HCT116 (cell line): ENCODE data around the gene ACOXL. TPM values are rescaled to one million over a fixed set of nuclear protein-coding genes. Genes with fewer than 3 reads are reported as not detected.

Source experiments
- ATAC-seq: fragments of 200-7000 bp; cut with Tn5 transposase; 2 replicates; pipeline ENCODE4 v1.9.1; 2020; ENCODE audit warnings: mild to moderate bottlenecking, moderate library complexity
- BruUV-seq: library from RNA; stranded (reverse); fragments of 400-500 nt; replicated peaks from 2 replicates; lab custom pipeline; 2021; lab: Mats Ljungman, UMichigan
- CTCF ChIA-PET: fragments of 300-600 bp; sonication (Branson Sonifier 250); formaldehyde crosslinking; loops from one replicate; lab custom pipeline; 2021; ENCODE audit warnings: antibody characterized with exemption; lab: Charles Lee
- POLR2A ChIA-PET: fragments of 300-600, 350-600 bp; sonication (Branson Sonifier 250); formaldehyde crosslinking; loops from one replicate; lab custom pipeline; 2021; ENCODE audit warnings: antibody characterized with exemption; lab: Charles Lee
- RAD21 ChIA-PET, 2 experiments: fragments of 300-600 bp; sonication (Branson Sonifier 250); formaldehyde crosslinking; loops; one replicate each; lab custom pipeline; 2023; ENCODE audit warnings: low total read pairs in 2 of 2; ENCODE audit not compliant: uncharacterized antibody in 2 of 2, unreplicated experiment in 2 of 2, low non-redundant PET in 1 of 2; lab: Charles Lee
- DNase-seq: peaks from one replicate; pipeline ENCODE4 v3.0.0-alpha.2; 2010; ENCODE audit warnings: low read depth, low spot score
- H2AFZ ChIP-seq: fragments of 200-600 bp; shearing (Covaris generic), sonication (generic); 2 replicates; pipeline ENCODE4 v1.6.1; 2017; ENCODE audit warnings: low read depth, mixed run types, mixed read lengths, antibody characterized with exemption, low read length; ENCODE audit not compliant: poor library complexity, severe bottlenecking
- H3K27ac ChIP-seq: 2 replicates; pipeline ENCODE4 v1.5.1; 2012; ENCODE audit warnings: low read depth, low read length
- H3K27me3 ChIP-seq: fragments of 200-600 bp; sonication (generic); 2 replicates; pipeline ENCODE4 v1.6.1; 2016; ENCODE audit warnings: mixed run types, low read length, mixed read lengths; ENCODE audit not compliant: insufficient read depth
- H3K36me3 ChIP-seq, 2 experiments: fragments of 200-500 bp in 1 of 2; fragments of 200-600 bp in 1 of 2; sonication (Bioruptor generic) in 1 of 2; sonication (generic) in 1 of 2; 2 replicates each; pipeline versions ENCODE4 v1.5.1 to v1.6.1; 2014 to 2016; ENCODE audit warnings: low read length in 2 of 2, inconsistent platforms in 1 of 2, mixed read lengths in 1 of 2, mixed run types in 1 of 2; ENCODE audit not compliant: insufficient read depth in 2 of 2, control insufficient read depth in 1 of 2
- H3K4me1 ChIP-seq, 2 experiments: fragments of 200-600 bp in 1 of 2; sonication (generic) in 1 of 2; 2 replicates each; pipeline versions ENCODE4 v1.5.1 to v1.6.1; 2012 to 2017; ENCODE audit warnings: low read length in 2 of 2, inconsistent platforms in 1 of 2, mild to moderate bottlenecking in 1 of 2, mixed read lengths in 1 of 2, mixed run types in 1 of 2, moderate library complexity in 1 of 2; ENCODE audit not compliant: insufficient read depth in 2 of 2, control insufficient read depth in 1 of 2
- H3K4me2 ChIP-seq: fragments of 200-600 bp; sonication (generic); 2 replicates; pipeline ENCODE4 v1.6.1; 2017; ENCODE audit warnings: mixed run types, low read length, mixed read lengths
- H3K4me3 ChIP-seq, 2 experiments: fragments of 200-600 bp in 1 of 2; sonication (generic) in 1 of 2; replicated peaks in 1 of 2; 2 replicates each; pipeline ENCODE4 v1.5.1; 2011 to 2016; ENCODE audit warnings: low read length in 2 of 2, control low read depth in 1 of 2, low read depth in 1 of 2, mild to moderate bottlenecking in 1 of 2, mixed read lengths in 1 of 2, mixed run types in 1 of 2
- H3K79me2 ChIP-seq: fragments of 200-600 bp; sonication (generic); 2 replicates; pipeline ENCODE4 v1.6.1; 2017; ENCODE audit warnings: mild to moderate bottlenecking, mixed run types, low read length, moderate library complexity, mixed read lengths; ENCODE audit not compliant: insufficient read depth
- H3K9ac ChIP-seq: fragments of 200-600 bp; sonication (generic); 2 replicates; pipeline ENCODE4 v1.6.1; 2016; ENCODE audit warnings: low read length, mixed read lengths
- H3K9me2 ChIP-seq: fragments of 200-600 bp; sonication (generic), shearing (Covaris generic); 2 replicates; pipeline ENCODE4 v1.6.1; 2017; ENCODE audit warnings: mixed run types, mild to moderate bottlenecking, moderate library complexity; ENCODE audit not compliant: insufficient read depth
- H3K9me3 ChIP-seq, 2 experiments: fragments of 200-500 bp in 1 of 2; fragments of 200-600 bp in 1 of 2; sonication (Bioruptor generic) in 1 of 2; sonication (generic) in 1 of 2; 2 replicates each; pipeline ENCODE4 v1.6.1; 2014 to 2017; ENCODE audit warnings: low read length in 2 of 2, mixed read lengths in 2 of 2, inconsistent platforms in 1 of 2, low read depth in 1 of 2, mild to moderate bottlenecking in 1 of 2, mixed run types in 1 of 2, moderate library complexity in 1 of 2; ENCODE audit not compliant: control insufficient read depth in 1 of 2, insufficient read depth in 1 of 2
- H4K20me1 ChIP-seq: fragments of 200-600 bp; sonication (generic), shearing (Covaris generic); 2 replicates; pipeline ENCODE4 v1.6.1; 2017; ENCODE audit warnings: mixed run types, mild to moderate bottlenecking, moderate library complexity; ENCODE audit not compliant: insufficient read depth
- ATF3 ChIP-seq: IDR thresholded peaks from 2 replicates; pipeline ENCODE4 v1.6.1; 2012
- CBX3 ChIP-seq: IDR thresholded peaks from 2 replicates; pipeline ENCODE4 v1.6.1; 2012; ENCODE audit warnings: low read depth
- CEBPB ChIP-seq: IDR thresholded peaks from 2 replicates; pipeline ENCODE4 v1.6.1; 2012; ENCODE audit warnings: low read depth
- EGR1 ChIP-seq: IDR thresholded peaks from 2 replicates; pipeline ENCODE4 v1.6.1; 2012; ENCODE audit warnings: low read depth
- EZH2phosphoT487 ChIP-seq: fragments of 200-600 bp; IDR thresholded peaks from 2 replicates; pipeline ENCODE4 v1.6.1; 2018; ENCODE audit warnings: antibody characterized with exemption, borderline replicate concordance
- POLR2AphosphoS5 ChIP-seq: IDR thresholded peaks from 2 replicates; pipeline ENCODE4 v1.6.1; 2011; ENCODE audit warnings: mild to moderate bottlenecking, low read depth, low read length, moderate library complexity
- SP1 ChIP-seq: IDR thresholded peaks from 2 replicates; pipeline ENCODE4 v1.6.1; 2012; ENCODE audit warnings: low read depth
- SRF ChIP-seq: IDR thresholded peaks from 2 replicates; pipeline ENCODE4 v1.6.1; 2012; ENCODE audit warnings: low read depth
- TCF7L2 ChIP-seq: IDR thresholded peaks from 2 replicates; pipeline ENCODE4 v1.7.0; 2011; ENCODE audit warnings: borderline replicate concordance, inconsistent platforms; ENCODE audit not compliant: insufficient read depth, insufficient read length; ENCODE audit errors: extremely low read depth
- YY1 ChIP-seq: IDR thresholded peaks from 2 replicates; pipeline ENCODE4 v1.6.1; 2011; ENCODE audit warnings: low read length, low read depth, moderate library complexity, mild to moderate bottlenecking; ENCODE audit not compliant: insufficient replicate concordance; ENCODE audit errors: extremely low read depth
- ZBTB33 ChIP-seq: IDR thresholded peaks from 2 replicates; pipeline ENCODE4 v1.6.1; 2011; ENCODE audit warnings: mild to moderate bottlenecking, low read length, moderate library complexity; ENCODE audit not compliant: insufficient replicate concordance; ENCODE audit errors: extremely low read depth
- ZFX ChIP-seq: fragments of 450-650 bp; IDR thresholded peaks from 2 replicates; pipeline ENCODE4 v1.6.1; 2017
- ZNF274 ChIP-seq: fragments of 200-500 bp; sonication (Bioruptor generic); IDR thresholded peaks from 2 replicates; pipeline ENCODE4 v1.6.1; 2014; ENCODE audit warnings: mild to moderate bottlenecking, low read depth, low read length, inconsistent platforms
- intact Hi-C: fragments of 100-400 bp; cut with micrococcal nuclease; formaldehyde crosslinking; loops from 2 replicates; pipeline ENCODE4 v1.10.0; 2022
- total RNA-seq: library from RNA; stranded (reverse); gene quantifications from one replicate; pipeline ENCODE4 v1.2.1, GENCODE V29; 2021; ENCODE audit not compliant: unreplicated experiment

The ACOXL gene
- total RNA-seq, 1 experiment from 2014 or later, result 5.5 TPM

- TF ChIP-seq POLR2AphosphoS5 (peak; percentile 55; the same call in 1 of the 2 replicates), TCF7L2 (peak; percentile 59), SP1 (no peak)
These were observed 389.7 kb downstream of the ACOXL start (continued) for GRCh38 chr2:111121828-111122630.

GRCh38 chr2:111122631-111123421, 390.5 kb downstream of the ACOXL start:
- H3K36me3 ChIP-seq, result peaks cover 18 to 26% of the 10 kb centered on the region in 2 experiments
- ChIA-PET POLR2A (no interaction called here), RAD21 (no interaction called here), CTCF (no interaction called here)
- H3K79me2 ChIP-seq, result peaks cover 55% of the 10 kb centered on the region
- intact Hi-C loops, result no loop called here
- ATAC-seq, result peak; percentile 23
- no TSS peak for BruUV-seq
- DNase-seq, result no peak
- no peak for TF ChIP-seq ZNF274
- no peak for TF ChIP-seq CEBPB
- TF ChIP-seq ZFX, result no peak
- no peak for TF ChIP-seq EZH2phosphoT487
- TF ChIP-seq YY1, result no peak
- no peak for TF ChIP-seq CBX3
- no peak for TF ChIP-seq ATF3
- no peak for TF ChIP-seq SRF
- TF ChIP-seq POLR2AphosphoS5, result no peak
- TF ChIP-seq ZBTB33, result no peak
- no peak for TF ChIP-seq EGR1
- H3K9me2 ChIP-seq, result no peaks in the 10 kb centered on the region
- H3K9ac ChIP-seq, result peak overlapping the region; percentile 75
- peaks cover 19 to 43% of the 10 kb centered on the region in 2 experiments for H3K4me1 ChIP-seq
- peak overlapping the region; percentile 56 for H3K27ac ChIP-seq
- H2AFZ ChIP-seq, result no peak overlapping the region
- no peaks in the 10 kb centered on the region for H3K27me3 ChIP-seq
- no peaks in the 10 kb centered on the region for H3K9me3 ChIP-seq
- peak overlapping the region; percentile 68 to 93 for H3K4me3 ChIP-seq
- H4K20me1 ChIP-seq, result peaks cover 5% of the 10 kb centered on the region; the same call in 1 of the 2 replicates
- peak overlapping the region; percentile 100 for H3K4me2 ChIP-seq
